Neural progenitor cell (in vitro differentiated cells): ENCODE measurements around the gene GCN1. TPM values are rescaled to one million over a fixed set of nuclear protein-coding genes. Genes with fewer than 3 reads are reported as not detected.

Source experiments
- DNase-seq: peaks from one replicate; pipeline ENCODE4 v3.0.0-alpha.2; 2016; ENCODE audit warnings: low spot score
- H2AFZ ChIP-seq: fragments of 200-600 bp; sonication (generic); replicated peaks from 2 replicates; pipeline ENCODE4 v1.6.1; 2016; ENCODE audit warnings: antibody characterized with exemption
- H3F3A ChIP-seq: fragments of 200-600 bp; sonication (generic); 2 replicates; pipeline ENCODE4 v1.6.1; 2016; ENCODE audit warnings: antibody characterized with exemption, low read depth
- H3K27ac ChIP-seq: fragments of 200-600 bp; sonication (generic); 2 replicates; pipeline ENCODE4 v1.5.1; 2016; ENCODE audit warnings: mild to moderate bottlenecking
- H3K27me3 ChIP-seq: fragments of 200-600 bp; sonication (generic); 2 replicates; pipeline ENCODE4 v1.6.1; 2016; ENCODE audit warnings: mild to moderate bottlenecking, moderate library complexity
- H3K36me3 ChIP-seq: fragments of 200-600 bp; sonication (generic); 2 replicates; pipeline ENCODE4 v1.5.1; 2016
- H3K4me1 ChIP-seq: fragments of 200-600 bp; sonication (generic); 2 replicates; pipeline ENCODE4 v1.6.1; 2016; ENCODE audit warnings: mixed run types
- H3K4me2 ChIP-seq: fragments of 200-600 bp; sonication (generic); 2 replicates; pipeline ENCODE4 v1.6.1; 2016
- H3K4me3 ChIP-seq: fragments of 200-600 bp; sonication (generic); 2 replicates; pipeline ENCODE4 v1.5.1; 2016
- H3K79me2 ChIP-seq: fragments of 200-600 bp; sonication (generic); 2 replicates; pipeline ENCODE4 v1.6.1; 2016; ENCODE audit warnings: low read depth
- H3K9ac ChIP-seq: fragments of 200-600 bp; sonication (generic); 2 replicates; pipeline ENCODE4 v1.6.1; 2016
- H3K9me3 ChIP-seq: fragments of 200-600 bp; sonication (generic); 2 replicates; pipeline ENCODE4 v1.5.1; 2016; ENCODE audit warnings: low read depth
- H4K20me1 ChIP-seq: fragments of 200-600 bp; sonication (generic); 2 replicates; pipeline ENCODE4 v1.6.1; 2016; ENCODE audit warnings: low read depth
- H3K27ac Mint-ChIP-seq: 3 replicates; pipeline ENCODE4 v1.8.0; 2021; ENCODE audit warnings: mixed read lengths
- H3K27me3 Mint-ChIP-seq: 2 replicates; pipeline ENCODE4 v1.8.0; 2022; ENCODE audit warnings: low read depth, mild to moderate bottlenecking, inconsistent platforms, moderate library complexity, mixed read lengths; ENCODE audit not compliant: insufficient read depth
- H3K36me3 Mint-ChIP-seq: 3 replicates; pipeline ENCODE4 v1.8.0; 2021; ENCODE audit warnings: mixed read lengths
- H3K4me1 Mint-ChIP-seq: 3 replicates; pipeline ENCODE4 v1.8.0; 2021; ENCODE audit warnings: mixed read lengths
- H3K4me3 Mint-ChIP-seq: 3 replicates; pipeline ENCODE4 v1.8.0; 2021; ENCODE audit warnings: mild to moderate bottlenecking, moderate library complexity, mixed read lengths
- H3K9me3 Mint-ChIP-seq: 3 replicates; pipeline ENCODE4 v1.8.0; 2020; ENCODE audit warnings: mixed read lengths
- EZH2 ChIP-seq: fragments of 200-600 bp; sonication (generic); IDR thresholded peaks from 2 replicates; pipeline ENCODE4 v1.6.1; 2017; ENCODE audit warnings: antibody characterized with exemption, mild to moderate bottlenecking, moderate library complexity
- EZH2phosphoT487 ChIP-seq: fragments of 200-600 bp; sonication (generic); IDR thresholded peaks from 2 replicates; pipeline ENCODE4 v1.6.1; 2017; ENCODE audit warnings: antibody characterized with exemption
- total RNA-seq: library from RNA; depleted of rRNA; stranded (reverse); fragments of >200 nt; gene quantifications from 2 replicates; pipeline ENCODE4 v1.2.3, GENCODE V29; 2015; ENCODE audit warnings: low replicate concordance
- TF ChIP-seq, protein P1 (sequence below): fragments of 200-600 bp; sonication (generic); IDR thresholded peaks from 2 replicates; pipeline ENCODE4 v1.5.1; 2017; ENCODE audit warnings: antibody characterized with exemption, mild to moderate bottlenecking

The GCN1 gene
- total RNA-seq, 1 donor from 2014 or later, result 60.9 TPM

DNA sequence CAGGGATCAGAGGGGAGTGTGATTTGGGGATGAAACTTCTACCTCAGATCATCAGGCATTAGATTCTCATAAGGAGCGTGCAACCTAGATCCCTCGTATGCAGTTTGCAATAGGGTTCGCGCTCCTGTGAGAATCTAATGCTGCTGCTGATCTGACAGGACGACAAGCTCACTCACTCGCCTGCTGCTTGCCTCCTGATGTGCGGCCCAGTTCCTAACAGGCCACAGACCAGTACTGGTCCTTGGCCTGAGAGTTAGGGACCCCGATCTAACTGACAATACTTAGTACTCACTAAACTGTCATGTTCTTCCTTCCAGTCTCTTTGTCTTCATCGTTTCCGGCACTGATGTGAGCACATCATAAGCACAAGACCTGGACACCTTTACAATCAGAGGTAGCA lies 11.7 kb upstream of the GCN1 start:
- no peak overlapping the region for H3K4me3 ChIP-seq
- Mint-ChIP-seq H3K27me3 (peaks cover under 1% of the 10 kb centered on the region), H3K9me3 (peaks cover 2% of the 10 kb centered on the region), H3K4me3 (no peak overlapping the region), H3K27ac (no peak overlapping the region), H3K36me3 (peaks cover 22% of the 10 kb centered on the region), H3K4me1 (peaks cover 9% of the 10 kb centered on the region)
- no peaks in the 10 kb centered on the region for H3K27me3 ChIP-seq
- H3K9me3 ChIP-seq, result no peaks in the 10 kb centered on the region
- no peak overlapping the region for H3K27ac ChIP-seq
- H3K36me3 ChIP-seq, result no peaks in the 10 kb centered on the region
- no peaks in the 10 kb centered on the region for H3K4me1 ChIP-seq
- peaks cover 15% of the 10 kb centered on the region for H3K79me2 ChIP-seq
- H3F3A ChIP-seq, result no peaks in the 10 kb centered on the region
- no peak overlapping the region for H3K9ac ChIP-seq
- H4K20me1 ChIP-seq, result no peaks in the 10 kb centered on the region
- no peak for DNase-seq
- no peak overlapping the region for H2AFZ ChIP-seq
- TF ChIP-seq, protein P1, sequence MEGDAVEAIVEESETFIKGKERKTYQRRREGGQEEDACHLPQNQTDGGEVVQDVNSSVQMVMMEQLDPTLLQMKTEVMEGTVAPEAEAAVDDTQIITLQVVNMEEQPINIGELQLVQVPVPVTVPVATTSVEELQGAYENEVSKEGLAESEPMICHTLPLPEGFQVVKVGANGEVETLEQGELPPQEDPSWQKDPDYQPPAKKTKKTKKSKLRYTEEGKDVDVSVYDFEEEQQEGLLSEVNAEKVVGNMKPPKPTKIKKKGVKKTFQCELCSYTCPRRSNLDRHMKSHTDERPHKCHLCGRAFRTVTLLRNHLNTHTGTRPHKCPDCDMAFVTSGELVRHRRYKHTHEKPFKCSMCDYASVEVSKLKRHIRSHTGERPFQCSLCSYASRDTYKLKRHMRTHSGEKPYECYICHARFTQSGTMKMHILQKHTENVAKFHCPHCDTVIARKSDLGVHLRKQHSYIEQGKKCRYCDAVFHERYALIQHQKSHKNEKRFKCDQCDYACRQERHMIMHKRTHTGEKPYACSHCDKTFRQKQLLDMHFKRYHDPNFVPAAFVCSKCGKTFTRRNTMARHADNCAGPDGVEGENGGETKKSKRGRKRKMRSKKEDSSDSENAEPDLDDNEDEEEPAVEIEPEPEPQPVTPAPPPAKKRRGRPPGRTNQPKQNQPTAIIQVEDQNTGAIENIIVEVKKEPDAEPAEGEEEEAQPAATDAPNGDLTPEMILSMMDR, result no peak
- TF ChIP-seq EZH2 (no peak), EZH2phosphoT487 (no peak)
- no peak overlapping the region for H3K4me2 ChIP-seq

DNA sequence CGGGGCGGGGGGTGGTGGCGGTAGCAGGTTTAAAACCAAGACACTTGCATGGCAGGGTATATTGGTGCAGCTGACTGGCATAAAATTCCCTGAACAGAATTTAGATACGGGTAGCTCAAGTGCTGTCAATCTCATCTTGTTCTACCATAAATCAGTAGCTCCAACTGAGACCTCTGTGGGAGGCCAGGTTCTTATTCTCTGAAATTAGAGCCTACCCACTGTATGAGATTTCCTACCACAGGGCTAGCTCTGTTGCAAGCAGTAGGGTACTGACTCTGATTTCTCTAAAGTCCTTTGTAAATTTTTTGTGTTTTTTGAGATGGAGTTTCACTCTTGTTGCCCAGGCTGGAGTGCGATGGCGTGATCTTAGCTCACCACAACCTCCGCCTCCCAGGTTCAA lies 9.7 kb upstream of the GCN1 start:
- peaks cover 2% of the 10 kb centered on the region for H3K9me3 Mint-ChIP-seq
- Histone ChIP-seq H3K9ac (no peak overlapping the region), H3K4me2 (no peak overlapping the region), H3F3A (peaks cover 13% of the 10 kb centered on the region), H3K4me1 (peaks cover 9% of the 10 kb centered on the region), H2AFZ (no peak overlapping the region), H4K20me1 (peaks cover 16% of the 10 kb centered on the region), H3K9me3 (no peaks in the 10 kb centered on the region), H3K27ac (no peak overlapping the region), H3K27me3 (no peaks in the 10 kb centered on the region), H3K4me3 (no peak overlapping the region), H3K36me3 (no peaks in the 10 kb centered on the region), H3K79me2 (peaks cover 33% of the 10 kb centered on the region)
- H3K4me1 Mint-ChIP-seq, result peaks cover 20% of the 10 kb centered on the region
- H3K27ac Mint-ChIP-seq, result no peak overlapping the region
- H3K4me3 Mint-ChIP-seq, result no peak overlapping the region
- no peak for DNase-seq
- peaks cover 6% of the 10 kb centered on the region for H3K27me3 Mint-ChIP-seq
- H3K36me3 Mint-ChIP-seq, result peaks cover 22% of the 10 kb centered on the region
- TF ChIP-seq, protein P1, result no peak
- TF ChIP-seq EZH2 (no peak), EZH2phosphoT487 (no peak)

DNA sequence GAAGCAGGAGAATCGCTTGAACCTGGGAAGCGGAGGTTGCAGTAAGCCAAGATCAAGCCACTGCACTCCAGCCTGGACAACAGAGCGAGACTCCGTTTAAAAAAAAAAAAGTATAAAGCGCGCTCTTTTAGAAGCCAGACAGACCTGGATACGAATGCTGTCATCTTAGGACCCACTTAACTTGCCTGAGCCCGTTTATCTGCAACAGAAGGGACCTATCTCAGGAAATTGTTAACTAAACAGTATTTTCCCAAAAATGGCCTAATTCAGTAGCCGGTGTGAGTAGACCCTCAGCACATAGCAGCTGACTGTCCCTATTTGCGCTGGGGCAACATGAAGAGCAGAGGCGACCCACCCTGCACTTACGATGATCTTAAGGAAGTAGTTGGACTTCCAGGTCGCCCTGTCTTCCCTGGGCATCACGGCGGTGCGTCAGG lies 5.9 kb upstream of the GCN1 start:
- H3K27ac ChIP-seq, result no peak overlapping the region
- Mint-ChIP-seq H3K27me3 (peaks cover 9% of the 10 kb centered on the region), H3K36me3 (peaks cover 23% of the 10 kb centered on the region), H3K9me3 (no peaks in the 10 kb centered on the region), H3K27ac (peak overlapping the region; percentile 99), H3K4me3 (peak overlapping the region; percentile 99), H3K4me1 (peaks cover 34% of the 10 kb centered on the region)
- peak overlapping the region; percentile 96 for H3K4me2 ChIP-seq
- H3K79me2 ChIP-seq, result peaks cover 55% of the 10 kb centered on the region
- H4K20me1 ChIP-seq, result peaks cover 24% of the 10 kb centered on the region
- H3K27me3 ChIP-seq, result no peaks in the 10 kb centered on the region
- H3K4me3 ChIP-seq, result peak overlapping the region; percentile 90
- no peaks in the 10 kb centered on the region for H3K9me3 ChIP-seq
- no peaks in the 10 kb centered on the region for H3K36me3 ChIP-seq
- H3K9ac ChIP-seq, result peak overlapping the region; percentile 72
- peaks cover 51% of the 10 kb centered on the region for H3F3A ChIP-seq
- no peak for DNase-seq
- H3K4me1 ChIP-seq, result peaks cover 11% of the 10 kb centered on the region
- TF ChIP-seq EZH2 (no peak), EZH2phosphoT487 (no peak)
- TF ChIP-seq, protein P1, result no peak
- H2AFZ ChIP-seq, result no peak overlapping the region
